Upper lobe of right lung (tissue), 1 donor: ENCODE results near the gene NCOA5. TPM values are rescaled to one million over a fixed set of nuclear protein-coding genes. Genes with fewer than 3 reads are reported as not detected.

Source experiments
- ATAC-seq: fragments of 200-7000 bp; cut with Tn5 transposase; one replicate; pipeline ENCODE4 v1.9.1; 2020; ENCODE audit warnings: mild to moderate bottlenecking, moderate library complexity
- DNase-seq: peaks from one replicate; pipeline ENCODE4 v3.0.0-alpha.2; 2020
- H3K27ac ChIP-seq: fragments of 200-600 bp; one replicate; pipeline ENCODE4 v1.8.0; 2022
- H3K27me3 ChIP-seq: fragments of 200-600 bp; one replicate; pipeline ENCODE4 v1.8.0; 2022; ENCODE audit warnings: mild to moderate bottlenecking
- H3K36me3 ChIP-seq: fragments of 200-600 bp; one replicate; pipeline ENCODE4 v1.8.0; 2022
- H3K4me1 ChIP-seq: fragments of 200-600 bp; one replicate; pipeline ENCODE4 v1.8.0; 2022
- H3K4me3 ChIP-seq: fragments of 200-600 bp; one replicate; pipeline ENCODE4 v1.8.0; 2022; ENCODE audit warnings: mild to moderate bottlenecking
- H3K9me3 ChIP-seq: fragments of 200-600 bp; one replicate; pipeline ENCODE4 v1.8.0; 2022
- intact Hi-C: fragments of 100-400 bp; cut with DNase I; formaldehyde crosslinking; loops from one replicate; pipeline ENCODE4 v1.11.0; 2022
- total RNA-seq: library from RNA; stranded (reverse); fragmentation: NEBNext Ultra II Directional; extraction: Animal tissue kit (Norgen Biotek cat#: 25700); gene quantifications from one replicate; pipeline ENCODE4 v1.2.1, GENCODE V29; 2021
- TF ChIP-seq, protein P1 (sequence below): fragments of 200-600 bp; IDR thresholded peaks from one replicate; pipeline ENCODE4 v1.8.0; 2022; ENCODE audit warnings: antibody characterized with exemption
- donor health status: DM: no; HTN: yes; CAD: no; lungs with severe emphysema.

NCOA5 gene
- total RNA-seq, 1 donor from 2014 or later = 28.7 TPM

DNA sequence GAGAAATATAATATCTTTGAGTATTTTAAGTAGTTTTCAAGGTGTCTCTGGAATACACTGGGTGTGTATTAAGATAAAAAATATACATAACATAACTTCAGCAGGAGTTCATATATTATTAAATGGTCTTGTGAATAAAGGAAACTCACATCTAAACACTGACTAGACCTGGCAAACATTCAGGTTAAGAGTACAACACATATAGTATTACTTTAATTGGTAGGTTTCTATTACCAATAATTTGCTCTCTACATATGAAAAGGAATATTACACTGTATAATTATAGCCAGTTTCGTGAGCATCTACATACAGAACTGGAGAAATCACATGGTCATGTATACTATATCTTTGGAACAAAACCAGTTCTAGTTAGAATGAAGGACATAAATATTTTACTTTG lies 8.7 kb downstream of the NCOA5 start:
- intact Hi-C loops = no loop called here
- peaks cover 62% of the 10 kb centered on the region for H3K4me1 ChIP-seq
- H3K9me3 ChIP-seq = no peaks in the 10 kb centered on the region
- no peak for ATAC-seq
- no peaks in the 10 kb centered on the region for H3K27me3 ChIP-seq
- no peak overlapping the region for H3K4me3 ChIP-seq
- TF ChIP-seq, protein P1, sequence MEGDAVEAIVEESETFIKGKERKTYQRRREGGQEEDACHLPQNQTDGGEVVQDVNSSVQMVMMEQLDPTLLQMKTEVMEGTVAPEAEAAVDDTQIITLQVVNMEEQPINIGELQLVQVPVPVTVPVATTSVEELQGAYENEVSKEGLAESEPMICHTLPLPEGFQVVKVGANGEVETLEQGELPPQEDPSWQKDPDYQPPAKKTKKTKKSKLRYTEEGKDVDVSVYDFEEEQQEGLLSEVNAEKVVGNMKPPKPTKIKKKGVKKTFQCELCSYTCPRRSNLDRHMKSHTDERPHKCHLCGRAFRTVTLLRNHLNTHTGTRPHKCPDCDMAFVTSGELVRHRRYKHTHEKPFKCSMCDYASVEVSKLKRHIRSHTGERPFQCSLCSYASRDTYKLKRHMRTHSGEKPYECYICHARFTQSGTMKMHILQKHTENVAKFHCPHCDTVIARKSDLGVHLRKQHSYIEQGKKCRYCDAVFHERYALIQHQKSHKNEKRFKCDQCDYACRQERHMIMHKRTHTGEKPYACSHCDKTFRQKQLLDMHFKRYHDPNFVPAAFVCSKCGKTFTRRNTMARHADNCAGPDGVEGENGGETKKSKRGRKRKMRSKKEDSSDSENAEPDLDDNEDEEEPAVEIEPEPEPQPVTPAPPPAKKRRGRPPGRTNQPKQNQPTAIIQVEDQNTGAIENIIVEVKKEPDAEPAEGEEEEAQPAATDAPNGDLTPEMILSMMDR = no peak
- peaks cover 34% of the 10 kb centered on the region for H3K36me3 ChIP-seq
- no peak overlapping the region for H3K27ac ChIP-seq
- no peak for DNase-seq

- H3K36me3 ChIP-seq = peaks cover 55% of the 10 kb centered on the region
- ATAC-seq (no peak), DNase-seq (no peak)
- no peak overlapping the region for H3K27ac ChIP-seq
- H3K4me1 ChIP-seq = peaks cover 41% of the 10 kb centered on the region
- intact Hi-C loops = no loop called here
- H3K27me3 ChIP-seq = no peaks in the 10 kb centered on the region
- H3K9me3 ChIP-seq = no peaks in the 10 kb centered on the region
- TF ChIP-seq, protein P1 = no peak
- H3K4me3 ChIP-seq = no peak overlapping the region
These were observed 10.8 kb downstream of the NCOA5 start for GRCh38 chr20:46078954-46079353.

- H3K9me3 ChIP-seq = no peaks in the 10 kb centered on the region
- no peak for ATAC-seq
- H3K4me1 ChIP-seq = peaks cover 29% of the 10 kb centered on the region
- TF ChIP-seq, protein P1 = no peak
- no peak overlapping the region for H3K27ac ChIP-seq
- peaks cover 64% of the 10 kb centered on the region for H3K36me3 ChIP-seq
- no peak for DNase-seq
- intact Hi-C loops = no loop called here
- H3K4me3 ChIP-seq = no peak overlapping the region
- no peaks in the 10 kb centered on the region for H3K27me3 ChIP-seq
These were observed 12.0 kb downstream of the NCOA5 start for GRCh38 chr20:46077642-46078305.

- Histone ChIP-seq H3K4me1 (peaks cover 20% of the 10 kb centered on the region), H3K4me3 (no peak overlapping the region)
These were observed 13.0 kb downstream of the NCOA5 start for GRCh38 chr20:46076806-46077205.

DNA sequence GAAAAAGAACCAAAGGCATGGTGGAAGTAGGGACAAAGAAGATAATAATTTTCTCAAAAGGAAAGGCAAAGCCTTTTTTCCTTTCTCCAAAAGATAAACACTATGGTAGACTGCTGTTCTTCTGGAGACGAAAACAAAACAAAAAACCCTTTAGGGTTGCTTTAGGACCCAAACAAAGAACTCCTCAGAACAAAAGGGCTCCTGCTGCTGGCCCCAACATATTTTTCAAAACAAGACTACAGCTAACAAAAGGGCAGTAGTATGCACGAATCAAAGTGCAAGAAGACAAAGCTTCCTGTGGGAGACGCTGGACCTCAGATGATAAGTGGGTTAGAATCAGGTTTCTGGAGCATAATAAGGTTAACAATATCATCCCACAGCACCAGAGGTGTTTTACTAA lies 15.8 kb downstream of the NCOA5 start:
- TF ChIP-seq, protein P1 = no peak
- no peaks in the 10 kb centered on the region for H3K9me3 ChIP-seq
- intact Hi-C loops = no loop called here
- ATAC-seq = no peak
- no peak overlapping the region for H3K27ac ChIP-seq
- no peaks in the 10 kb centered on the region for H3K4me1 ChIP-seq
- no peak overlapping the region for H3K4me3 ChIP-seq
- H3K36me3 ChIP-seq = peaks cover 72% of the 10 kb centered on the region
- no peak for DNase-seq
- no peaks in the 10 kb centered on the region for H3K27me3 ChIP-seq

More at GRCh38 chr20:46076806-46077205, 13.0 kb downstream of the NCOA5 start:
- peaks cover 64% of the 10 kb centered on the region for H3K36me3 ChIP-seq
- intact Hi-C loops = no loop called here
- no peaks in the 10 kb centered on the region for H3K27me3 ChIP-seq
- H3K27ac ChIP-seq = no peak overlapping the region
- no peaks in the 10 kb centered on the region for H3K9me3 ChIP-seq
- DNase-seq = no peak
- ATAC-seq = no peak
- TF ChIP-seq, protein P1 = no peak

GRCh38 chr20:46073443-46073842 lies 16.3 kb downstream of the NCOA5 start:
- Histone ChIP-seq H3K27me3 (no peaks in the 10 kb centered on the region), H3K27ac (no peak overlapping the region), H3K9me3 (no peaks in the 10 kb centered on the region), H3K4me3 (no peak overlapping the region), H3K36me3 (peaks cover 72% of the 10 kb centered on the region), H3K4me1 (no peaks in the 10 kb centered on the region)
- DNase-seq (no peak), ATAC-seq (no peak)
- TF ChIP-seq, protein P1 = no peak
- intact Hi-C loops = no loop called here
